HepG2 (cell line): ENCODE measurements around the gene CYBC1. TPM values are rescaled to one million over a fixed set of nuclear protein-coding genes. Genes with fewer than 3 reads are reported as not detected.
A peak's percentile ranks its signal among the peaks of the same experiment; 100 is the strongest.

Experiments used
- ATAC-seq: fragments of 200-7000 bp; cut with Tn5 transposase; 3 replicates; pipeline ENCODE4 v1.9.1; 2020; ENCODE audit warnings: mild to moderate bottlenecking, moderate library complexity
- BruUV-seq: library from RNA; stranded (reverse); fragments of 400-500 nt; replicated peaks from 2 replicates; lab custom pipeline; 2021; lab: Mats Ljungman, UMichigan
- CTCF ChIA-PET: fragments of 300-600 bp; formaldehyde crosslinking; extraction: SDS; loops from one replicate; lab custom pipeline; 2021; ENCODE audit warnings: low total read pairs, inconsistent platforms, low intra/inter-chr PET ratio; lab: Yijun Ruan, JAX
- POLR2A ChIA-PET: fragments of 350-600 bp; sonication (Branson Sonifier 250); formaldehyde crosslinking; loops from one replicate; lab custom pipeline; 2020; ENCODE audit warnings: antibody characterized with exemption, inconsistent platforms; lab: Yijun Ruan, JAX
- DNase-seq: peaks from one replicate; pipeline ENCODE4 v3.0.0-alpha.2; 2015; ENCODE audit warnings: low spot score
- FAIRE-seq: peaks from 3 replicates; lab custom pipeline; 2011; peaks lifted over from hg19 to GRCh38; lab: Jason Lieb, UNC
- H2AFZ ChIP-seq: one replicate; pipeline ENCODE4 v1.6.1; 2011; ENCODE audit warnings: low read length, inconsistent platforms
- H3K27ac ChIP-seq: fragments of 300-600 bp; 3 replicates; pipeline ENCODE4 v1.8.0; 2011; ENCODE audit warnings: mixed run types, mild to moderate bottlenecking, mixed read lengths, low read length, inconsistent platforms; ENCODE audit not compliant: insufficient read depth; ENCODE audit errors: extremely low read length
- H3K27me3 ChIP-seq, 2 experiments: fragments of 200-600 bp in 1 of 2; 2 replicates in 1 of 2; 3 replicates in 1 of 2; pipeline versions ENCODE4 v1.6.0 to v1.8.0; 2011; ENCODE audit warnings: low read length in 2 of 2, mild to moderate bottlenecking in 2 of 2, moderate library complexity in 2 of 2, inconsistent platforms in 1 of 2; ENCODE audit not compliant: insufficient read depth in 2 of 2, control insufficient read depth in 1 of 2
- H3K36me3 ChIP-seq, 2 experiments: fragments of 200-600 bp in 1 of 2; replicated peaks in 1 of 2; 2 replicates in 1 of 2; 3 replicates in 1 of 2; pipeline versions ENCODE4 v1.5.1 to v1.8.0; 2011; ENCODE audit warnings: low read length in 2 of 2, inconsistent platforms in 1 of 2; ENCODE audit not compliant: insufficient read depth in 2 of 2, control insufficient read depth in 1 of 2
- H3K4me1 ChIP-seq: 2 replicates; pipeline ENCODE4 v1.5.1; 2012; ENCODE audit warnings: low read length, inconsistent platforms; ENCODE audit not compliant: insufficient read depth
- H3K4me2 ChIP-seq: 2 replicates; pipeline ENCODE4 v1.6.0; 2011; ENCODE audit warnings: low read depth, low read length, inconsistent platforms
- H3K4me3 ChIP-seq, 3 experiments: fragments of 200-600 bp in 1 of 3; sonication (generic), shearing (Covaris generic) in 1 of 3; replicated peaks in 1 of 3; 2 replicates each; pipeline ENCODE4 v1.5.1; 2011 to 2016; ENCODE audit warnings: low read length in 3 of 3, inconsistent platforms in 2 of 3, low read depth in 2 of 3, mild to moderate bottlenecking in 2 of 3, control low read depth in 1 of 3, mixed read lengths in 1 of 3; ENCODE audit not compliant: insufficient read depth in 1 of 3
- H3K79me2 ChIP-seq: one replicate; pipeline ENCODE4 v1.6.1; 2011; ENCODE audit warnings: low read length, inconsistent platforms; ENCODE audit not compliant: insufficient read depth
- H3K9ac ChIP-seq: 2 replicates; pipeline ENCODE4 v1.6.0; 2011; ENCODE audit warnings: mild to moderate bottlenecking, low read depth, low read length, inconsistent platforms; ENCODE audit not compliant: insufficient read depth
- H3K9me3 ChIP-seq: 2 replicates; pipeline ENCODE4 v1.5.1; 2012; ENCODE audit warnings: mild to moderate bottlenecking, low read length
- H4K20me1 ChIP-seq: 2 replicates; pipeline ENCODE4 v1.6.0; 2011; ENCODE audit warnings: inconsistent platforms, mild to moderate bottlenecking, low read length, moderate library complexity; ENCODE audit not compliant: insufficient read depth
- BRF2 ChIP-seq: sonication (generic); formaldehyde crosslinking; IDR thresholded peaks from 2 replicates; pipeline ENCODE4 v1.8.1; 2022; ENCODE audit warnings: mild to moderate bottlenecking, missing genetic modification reagents
- CEBPB ChIP-seq: IDR thresholded peaks from 2 replicates; pipeline ENCODE4 v1.6.1; 2011; ENCODE audit warnings: low read depth, low read length, improper control_type of control experiment, borderline replicate concordance
- EEA1 ChIP-seq: sonication (generic); formaldehyde crosslinking; IDR thresholded peaks from 2 replicates; pipeline ENCODE4 v1.5.1; 2020; ENCODE audit warnings: mild to moderate bottlenecking, missing genetic modification reagents, borderline replicate concordance
- HNRNPL ChIP-seq: fragments of 200-400 bp; formaldehyde crosslinking; IDR thresholded peaks from 2 replicates; pipeline ENCODE4 v1.6.1; 2017; ENCODE audit warnings: mild to moderate bottlenecking, low read depth, low read length
- NRL ChIP-seq: sonication (generic); formaldehyde crosslinking; IDR thresholded peaks from 2 replicates; pipeline ENCODE4 v1.5.0; 2020; ENCODE audit warnings: missing genetic modification reagents, mild to moderate bottlenecking, moderate library complexity, borderline replicate concordance
- RXRA ChIP-seq: sonication (generic); formaldehyde crosslinking; IDR thresholded peaks from 2 replicates; pipeline ENCODE4 v1.5.1; 2020; ENCODE audit warnings: missing genetic modification reagents
- SALL1 ChIP-seq: sonication (generic); formaldehyde crosslinking; IDR thresholded peaks from 2 replicates; pipeline ENCODE4 v1.8.0; 2022; ENCODE audit warnings: mild to moderate bottlenecking, missing genetic modification reagents
- SP4 ChIP-seq: sonication (generic); formaldehyde crosslinking; IDR thresholded peaks from 2 replicates; pipeline ENCODE4 v1.8.1; 2023; ENCODE audit warnings: mild to moderate bottlenecking, missing genetic modification reagents
- SRSF9 ChIP-seq: fragments of 200-400 bp; formaldehyde crosslinking; IDR thresholded peaks from 2 replicates; pipeline ENCODE4 v1.6.1; 2018; ENCODE audit warnings: borderline replicate concordance, mild to moderate bottlenecking, low read depth, low read length; ENCODE audit not compliant: insufficient read depth, poor library complexity, severe bottlenecking
- ZNF280B ChIP-seq: sonication (generic); formaldehyde crosslinking; IDR thresholded peaks from 2 replicates; pipeline ENCODE4 v1.5.0; 2020; ENCODE audit warnings: missing genetic modification reagents, mild to moderate bottlenecking, borderline replicate concordance
- ZNF713 ChIP-seq: sonication (generic); formaldehyde crosslinking; IDR thresholded peaks from 2 replicates; pipeline ENCODE4 v1.4.0; 2020; ENCODE audit warnings: mild to moderate bottlenecking, missing genetic modification reagents
- WGBS: methylation state at CpG from one replicate; pipeline ENCODE4 v1.1.6; 2017; ENCODE audit warnings: low lambda C conversion rate; 5-methylcytosine and 5-hydroxymethylcytosine counted together
- in situ Hi-C: cut with HindIII; loops from 2 replicates; pipeline ENCODE4 v1.10.0; 2017; ENCODE audit warnings: low pct_unique_long_range_greater_than_20kb; ENCODE audit not compliant: extremely low pct_ligation_motif_present
- intact Hi-C: fragments of 100-400 bp; cut with micrococcal nuclease; formaldehyde crosslinking; loops from one replicate; pipeline ENCODE4 v1.10.0; 2022; ENCODE audit not compliant: unreplicated experiment
- polyA plus RNA-seq, 8 experiments: library from polyadenylated mRNA; depleted of rRNA in 3 of 8; stranded (reverse) in 7 of 8; unstranded in 1 of 8; fragments of >200 nt; fragmentation: Illumina TruSeq in 4 of 8; extraction: Trizol in 4 of 8; gene quantifications; 2 replicates each; pipeline versions ENCODE4 v1.2.1 to v1.2.3, GENCODE V29; 2011 to 2016; ENCODE audit warnings: low read depth in 4 of 8, missing spikeins in 1 of 8, mixed read lengths in 1 of 8; ENCODE audit not compliant: insufficient read depth in 1 of 8
- total RNA-seq, 5 experiments: library from RNA; depleted of rRNA; stranded (reverse); fragments of >200 nt; fragmentation: Illumina TruSeq; extraction: Trizol; gene quantifications; 2 replicates each; pipeline ENCODE4 v1.2.3, GENCODE V29; 2016; ENCODE audit warnings: low read depth in 1 of 5

CYBC1 gene
- total and polyA plus RNA-seq, 2 of the 13 experiments (the other 11 are each of a cell fraction or from before 2014, with no cell fraction given) = 43.4 to 44.1 TPM

GRCh38 chr17:82493226-82493781 lies 42.8 kb upstream of the CYBC1 start:
- intact Hi-C loops = no loop called here
- CTCF ChIA-PET = interaction anchor here (2.2 kb wide), 1 partner anchor 58 kb away, joined by 15 read pairs; no protein-coding TSS in a partner anchor

More at GRCh38 chr17:82493226-82493781, 42.8 kb upstream of the CYBC1 start:
- POLR2A ChIA-PET = interaction anchor here (0.6 to 3.1 kb wide), 4 partner anchors 11 to 264 kb away, joined by 3 to 18 read pairs (median 10); partner anchors contain the start of gene SLC16A3
- TF ChIP-seq HNRNPL = 0 out of 2 replicates have a peak, but pooled peaks have one; percentile 9
- TF ChIP-seq SP4 (CRISPR knock-in tag) = peak; percentile 55; the same call in 1 of the 2 replicates
- no peak for TF ChIP-seq CEBPB
- no peak for TF ChIP-seq SRSF9
- peak; percentile 42; the same call in 1 of the 2 replicates for TF ChIP-seq ZNF280B
- no peak for TF ChIP-seq BRF2 (CRISPR knock-in tag)
- TF ChIP-seq RXRA (CRISPR knock-in tag) = peak; percentile 51; the same call in 1 of the 2 replicates
- no peak for TF ChIP-seq ZNF713
- TF ChIP-seq NRL = 0 out of 2 replicates have a peak, but pooled peaks have one; percentile 47
- 0 out of 2 replicates have a peak, but pooled peaks have one; percentile 10 for TF ChIP-seq SALL1 (CRISPR knock-in tag)
- TF ChIP-seq EEA1 = 0 out of 2 replicates have a peak, but pooled peaks have one; percentile 41
- peak overlapping the region; percentile 85 for H3K4me2 ChIP-seq
- no peaks in the 10 kb centered on the region for H4K20me1 ChIP-seq
- H3K27me3 ChIP-seq = no peaks in the 10 kb centered on the region
- H3K9ac ChIP-seq = no peak overlapping the region; the same call in 1 of the 2 replicates
- H3K4me1 ChIP-seq = peaks cover 46% of the 10 kb centered on the region
- H3K79me2 ChIP-seq = no peaks in the 10 kb centered on the region
- DNase-seq (no peak), ATAC-seq (no peak), FAIRE-seq (no peak)
- no peaks in the 10 kb centered on the region for H3K9me3 ChIP-seq
- H3K4me3 ChIP-seq = peak overlapping the region in 1 of 3 experiments; percentile 69; a peak in 3 of 6 replicates
- H3K36me3 ChIP-seq = no peaks in the 10 kb centered on the region; a peak in 1 of 5 replicates
- no peak overlapping the region for H3K27ac ChIP-seq
- BruUV-seq = no TSS peak
- 48% methylated on average over 11 of the region's 12 CpGs for WGBS
- in situ Hi-C loops = no loop called here
- no peak overlapping the region for H2AFZ ChIP-seq
